GM03348 (cell line): ENCODE results near the gene KCNN2.

Source experiments
- DNase-seq: peaks from one replicate; pipeline ENCODE4 v3.0.0; 2012; ENCODE audit warnings: low spot score

The KCNN2 gene

GRCh38 chr5:114361724-114362196, at the start of gene KCNN2:
KCNN2 (plus strand) TSS chr5:114362070; CDS start chr5:114362140, 70 bp downstream.
- DNase-seq = peak; percentile 4

- no peak for DNase-seq
Measured at GRCh38 chr5:114312658-114313057, 49.2 kb upstream of the KCNN2 start.

GRCh38 chr5:114314061-114314460, 47.8 kb upstream of the KCNN2 start:
- DNase-seq = no peak

- DNase-seq = no peak
Measured at GRCh38 chr5:114316167-114316566, 45.7 kb upstream of the KCNN2 start.

GRCh38 chr5:114317751-114318150, 44.1 kb upstream of the KCNN2 start:
- DNase-seq = no peak

- DNase-seq = no peak
Measured at GRCh38 chr5:114319236-114319635, 42.6 kb upstream of the KCNN2 start.

GRCh38 chr5:114319821-114320220, 42.0 kb upstream of the KCNN2 start:
- no peak for DNase-seq

GRCh38 chr5:114324282-114324681, 37.6 kb upstream of the KCNN2 start:
- no peak for DNase-seq

GRCh38 chr5:114325541-114325940, 36.3 kb upstream of the KCNN2 start:
- DNase-seq = no peak

GRCh38 chr5:114327474-114327873, 34.4 kb upstream of the KCNN2 start:
- DNase-seq = no peak

- no peak for DNase-seq
Measured at GRCh38 chr5:114327987-114328386, 33.9 kb upstream of the KCNN2 start.

GRCh38 chr5:114330916-114331531, 30.8 kb upstream of the KCNN2 start:
- no peak for DNase-seq

- DNase-seq = no peak
Measured at GRCh38 chr5:114332493-114332892, 29.4 kb upstream of the KCNN2 start.

GRCh38 chr5:114332925-114333324, 28.9 kb upstream of the KCNN2 start:
- DNase-seq = no peak

GRCh38 chr5:114335391-114335790, 26.5 kb upstream of the KCNN2 start:
- no peak for DNase-seq

- DNase-seq = no peak
Measured at GRCh38 chr5:114339108-114339507, 22.8 kb upstream of the KCNN2 start.

GRCh38 chr5:114346181-114346580, 15.7 kb upstream of the KCNN2 start:
- no peak for DNase-seq

GRCh38 chr5:114355086-114355830, 6.6 kb upstream of the KCNN2 start:
- no peak for DNase-seq

- DNase-seq = no peak
Measured at GRCh38 chr5:114358329-114358728, 3.5 kb upstream of the KCNN2 start.

GRCh38 chr5:114360357-114360756, 1.5 kb upstream of the KCNN2 start:
- DNase-seq = no peak

- peak; percentile 3 for DNase-seq
Measured at GRCh38 chr5:114360816-114361723, 800 bp upstream of the KCNN2 start.

GRCh38 chr5:114362197-114362976, 517 bp downstream of the KCNN2 start:
- DNase-seq = peak; percentile 7
